ENCODE data around the gene HEATR5A. TPM values are rescaled to one million over a fixed set of nuclear protein-coding genes. Genes with fewer than 3 reads are reported as not detected.
"Not testable (repeated sequence)": the region's sequence is repeated elsewhere in the genome, so short reads cannot be mapped to it uniquely, and the experiment has no call there.

HEATR5A gene
- total and polyA plus RNA-seq, 5 donors, result 15.0 to 54.1 (median 39.3) TPM

GRCh38 chr14:31386271-31386670, 34.1 kb downstream of the HEATR5A start:
- peaks cover 1% of the 10 kb centered on the region for H3K4me1 ChIP-seq (ENCODE audit: control insufficient read depth, insufficient read depth, low read length)
- no peak overlapping the region for H3K27ac ChIP-seq (ENCODE audit: low read length)
- H3K9me3 ChIP-seq (ENCODE audit: control insufficient read depth, low read length), result no peaks in the 10 kb centered on the region
- no peak for DNase-seq
- intact Hi-C loops (cut with DNase I), result no loop called here
- no peaks in the 10 kb centered on the region for H3K27me3 ChIP-seq (ENCODE audit: control insufficient read depth, insufficient read depth)
- ATAC-seq, result no peak
- no peak overlapping the region for H3K4me3 ChIP-seq (ENCODE audit: low read length)
- WGBS, result 98% methylated on average over 5 of the region's 5 CpGs

- Histone ChIP-seq H3K27me3 (ENCODE audit: control insufficient read depth, insufficient read depth) (no peaks in the 10 kb centered on the region), H3K4me1 (ENCODE audit: control insufficient read depth, insufficient read depth, low read length) (no peaks in the 10 kb centered on the region), H3K4me3 (ENCODE audit: low read length) (no peak overlapping the region), H3K9me3 (ENCODE audit: control insufficient read depth, low read length) (no peaks in the 10 kb centered on the region), H3K27ac (ENCODE audit: low read length) (no peak overlapping the region)
- intact Hi-C loops (cut with DNase I), result no loop called here
- DNase-seq (no peak), ATAC-seq (no peak)
- 93% methylated on average over 1 of the region's 1 CpG for WGBS
These were observed 38.1 kb downstream of the HEATR5A start for GRCh38 chr14:31382221-31382620.

GRCh38 chr14:31380106-31380505, 40.2 kb downstream of the HEATR5A start:
- H3K4me1 ChIP-seq (ENCODE audit: control insufficient read depth, insufficient read depth, low read length), result no peaks in the 10 kb centered on the region
- DNase-seq (no peak), ATAC-seq (no peak)
- H3K9me3 ChIP-seq (ENCODE audit: control insufficient read depth, low read length), result no peaks in the 10 kb centered on the region
- no peaks in the 10 kb centered on the region for H3K27me3 ChIP-seq (ENCODE audit: control insufficient read depth, insufficient read depth)
- H3K4me3 ChIP-seq (ENCODE audit: low read length), result no peak overlapping the region
- 85% methylated on average over 3 of the region's 3 CpGs for WGBS
- H3K27ac ChIP-seq (ENCODE audit: low read length), result no peak overlapping the region
- intact Hi-C loops (cut with DNase I), result no loop called here

GRCh38 chr14:31379125-31379947, 41.0 kb downstream of the HEATR5A start:
- intact Hi-C loops (cut with DNase I); H3K4me1 ChIP-seq (ENCODE audit: control insufficient read depth, insufficient read depth, low read length); DNase-seq; ATAC-seq; H3K4me3 ChIP-seq (ENCODE audit: low read length); H3K9me3 ChIP-seq (ENCODE audit: control insufficient read depth, low read length); H3K27me3 ChIP-seq (ENCODE audit: control insufficient read depth, insufficient read depth); H3K27ac ChIP-seq (ENCODE audit: low read length): not testable (repeated sequence)
- 98% methylated on average over 16 of the region's 16 CpGs for WGBS

GRCh38 chr14:31377433-31377832, 42.9 kb downstream of the HEATR5A start:
- Histone ChIP-seq H3K27ac (ENCODE audit: low read length) (no peak overlapping the region), H3K4me1 (ENCODE audit: control insufficient read depth, insufficient read depth, low read length) (no peaks in the 10 kb centered on the region), H3K4me3 (ENCODE audit: low read length) (no peak overlapping the region), H3K9me3 (ENCODE audit: control insufficient read depth, low read length) (no peaks in the 10 kb centered on the region), H3K27me3 (ENCODE audit: control insufficient read depth, insufficient read depth) (no peaks in the 10 kb centered on the region)
- DNase-seq, result peak in 1 of 3 donors; percentile 25
- no peak for ATAC-seq
- WGBS, result 94% methylated on average over 5 of the region's 5 CpGs
- intact Hi-C loops (cut with DNase I), result no loop called here

- intact Hi-C loops (cut with DNase I), result no loop called here
- no peaks in the 10 kb centered on the region for H3K9me3 ChIP-seq (ENCODE audit: control insufficient read depth, low read length)
- DNase-seq (no peak), ATAC-seq (no peak)
- H3K4me1 ChIP-seq (ENCODE audit: control insufficient read depth, insufficient read depth, low read length), result no peaks in the 10 kb centered on the region
- H3K27me3 ChIP-seq (ENCODE audit: control insufficient read depth, insufficient read depth), result no peaks in the 10 kb centered on the region
- WGBS, result 60% methylated on average over 2 of the region's 2 CpGs
- H3K27ac ChIP-seq (ENCODE audit: low read length), result no peak overlapping the region
- H3K4me3 ChIP-seq (ENCODE audit: low read length), result no peak overlapping the region
These were observed 48.7 kb downstream of the HEATR5A start for GRCh38 chr14:31371646-31372045.

GRCh38 chr14:31363331-31364073, 56.8 kb downstream of the HEATR5A start:
- Histone ChIP-seq H3K27ac (ENCODE audit: low read length) (no peak overlapping the region), H3K4me1 (ENCODE audit: control insufficient read depth, insufficient read depth, low read length) (no peaks in the 10 kb centered on the region), H3K4me3 (ENCODE audit: low read length) (no peak overlapping the region), H3K9me3 (ENCODE audit: control insufficient read depth, low read length) (no peaks in the 10 kb centered on the region), H3K27me3 (ENCODE audit: control insufficient read depth, insufficient read depth) (no peaks in the 10 kb centered on the region)
- intact Hi-C loops (cut with DNase I), result no loop called here
- DNase-seq, result no peak
- ATAC-seq, result no peak
- 85% methylated on average over 5 of the region's 5 CpGs for WGBS

GRCh38 chr14:31362746-31363145, 57.6 kb downstream of the HEATR5A start:
- DNase-seq, result no peak
- intact Hi-C loops (cut with DNase I), result no loop called here
- Histone ChIP-seq H3K27me3 (ENCODE audit: control insufficient read depth, insufficient read depth) (no peaks in the 10 kb centered on the region), H3K4me1 (ENCODE audit: control insufficient read depth, insufficient read depth, low read length) (no peaks in the 10 kb centered on the region), H3K4me3 (ENCODE audit: low read length) (no peak overlapping the region), H3K27ac (ENCODE audit: low read length) (no peak overlapping the region), H3K9me3 (ENCODE audit: control insufficient read depth, low read length) (no peaks in the 10 kb centered on the region)
- 96% methylated on average over 4 of the region's 4 CpGs for WGBS
- no peak for ATAC-seq

- ATAC-seq; H3K4me3 ChIP-seq (ENCODE audit: low read length); H3K27me3 ChIP-seq (ENCODE audit: control insufficient read depth, insufficient read depth); H3K27ac ChIP-seq (ENCODE audit: low read length); DNase-seq; intact Hi-C loops (cut with DNase I); H3K9me3 ChIP-seq (ENCODE audit: control insufficient read depth, low read length); H3K4me1 ChIP-seq (ENCODE audit: control insufficient read depth, insufficient read depth, low read length): not testable (repeated sequence)
- WGBS, result 95% methylated on average over 4 of the region's 4 CpGs
These were observed 58.6 kb downstream of the HEATR5A start for GRCh38 chr14:31361761-31362160.

GRCh38 chr14:31360919-31361662, 59.3 kb downstream of the HEATR5A start:
- DNase-seq, result no peak
- H3K27ac ChIP-seq (ENCODE audit: low read length), result no peak overlapping the region
- H3K4me1 ChIP-seq (ENCODE audit: control insufficient read depth, insufficient read depth, low read length), result no peaks in the 10 kb centered on the region
- 85% methylated on average over 3 of the region's 3 CpGs for WGBS
- no peak overlapping the region for H3K4me3 ChIP-seq (ENCODE audit: low read length)
- no peaks in the 10 kb centered on the region for H3K9me3 ChIP-seq (ENCODE audit: control insufficient read depth, low read length)
- H3K27me3 ChIP-seq (ENCODE audit: control insufficient read depth, insufficient read depth), result no peaks in the 10 kb centered on the region
- ATAC-seq, result no peak
- intact Hi-C loops (cut with DNase I), result no loop called here

GRCh38 chr14:31357279-31357678, 63.1 kb downstream of the HEATR5A start:
- intact Hi-C loops (cut with DNase I), result loop anchor here in 2 of 4 donors (10.0 kb wide), 1 partner anchor 192 kb away; no protein-coding TSS in a partner anchor
- no peaks in the 10 kb centered on the region for H3K27me3 ChIP-seq (ENCODE audit: control insufficient read depth, insufficient read depth)
- no peak overlapping the region for H3K4me3 ChIP-seq (ENCODE audit: low read length)
- 60% methylated on average over 3 of the region's 3 CpGs for WGBS
- DNase-seq, result no peak
- H3K4me1 ChIP-seq (ENCODE audit: control insufficient read depth, insufficient read depth, low read length), result no peaks in the 10 kb centered on the region
- ATAC-seq, result no peak
- H3K9me3 ChIP-seq (ENCODE audit: control insufficient read depth, low read length), result no peaks in the 10 kb centered on the region
- no peak overlapping the region for H3K27ac ChIP-seq (ENCODE audit: low read length)

Data from right cardiac atrium (tissue), 5 donors.